M059J (cell line): ENCODE measurements around the gene TUBA8. TPM values are rescaled to one million over a fixed set of nuclear protein-coding genes. Genes with fewer than 3 reads are reported as not detected.
"Not testable (repeated sequence)": the region's sequence is repeated elsewhere in the genome, so short reads cannot be mapped to it uniquely, and the experiment has no call there.

ENCODE experiments used
- DNase-seq: peaks from one replicate; pipeline ENCODE4 v3.0.0-alpha.2; 2012; ENCODE audit warnings: low read depth
- total RNA-seq: library from RNA; depleted of rRNA; stranded (reverse); fragments of >200 nt; shearing (Covaris generic); gene quantifications from 2 replicates; pipeline ENCODE4 v1.2.3, GENCODE V29; 2014; rRNA removed

The TUBA8 gene
- total RNA-seq: 1.3 and 1.7 TPM in 2 replicates

DNA sequence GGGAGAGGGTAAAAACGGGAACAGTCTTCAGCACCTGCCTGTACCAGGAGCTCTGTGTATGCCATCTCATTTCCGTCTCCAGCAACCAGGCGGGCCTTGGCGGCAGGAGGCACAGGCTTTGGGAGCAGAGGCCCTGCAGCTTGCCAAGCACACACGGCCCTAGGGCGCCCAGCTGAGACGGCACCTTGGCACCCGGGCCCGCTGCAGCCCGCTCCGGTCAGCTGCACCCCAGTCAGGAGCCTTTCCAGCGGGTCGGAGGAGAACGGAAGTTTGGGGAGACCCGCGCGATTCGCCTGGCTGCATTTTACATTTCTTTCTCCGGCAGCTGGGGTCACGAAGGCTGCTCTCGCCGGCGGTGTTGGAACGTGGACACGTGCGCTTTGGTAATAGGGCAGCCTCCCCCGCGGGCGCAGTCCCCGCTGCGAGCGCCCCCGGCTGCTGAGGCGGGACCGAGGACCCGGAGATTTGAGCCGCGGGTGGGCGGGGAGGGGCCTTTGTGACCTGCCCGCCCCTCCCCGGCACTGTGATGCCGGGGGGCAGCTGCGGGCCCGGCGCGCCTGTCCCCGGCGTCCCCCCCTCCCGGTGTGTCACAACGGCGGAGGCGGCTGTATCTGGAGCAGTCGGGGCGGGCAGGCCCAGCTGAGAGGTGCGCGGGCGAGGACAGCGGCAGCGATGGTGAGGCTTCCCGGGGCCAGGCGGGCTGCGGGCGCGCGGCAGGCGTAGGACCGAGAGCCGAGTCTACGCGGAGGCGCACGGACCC, at the start of gene TUBA8:
Gene TUBA8 (plus strand): TSS at position 616 of the 760 bp plus-strand sequence. CDS start 57 bp downstream, at position 673.
- DNase-seq: peak; percentile 46

DNA sequence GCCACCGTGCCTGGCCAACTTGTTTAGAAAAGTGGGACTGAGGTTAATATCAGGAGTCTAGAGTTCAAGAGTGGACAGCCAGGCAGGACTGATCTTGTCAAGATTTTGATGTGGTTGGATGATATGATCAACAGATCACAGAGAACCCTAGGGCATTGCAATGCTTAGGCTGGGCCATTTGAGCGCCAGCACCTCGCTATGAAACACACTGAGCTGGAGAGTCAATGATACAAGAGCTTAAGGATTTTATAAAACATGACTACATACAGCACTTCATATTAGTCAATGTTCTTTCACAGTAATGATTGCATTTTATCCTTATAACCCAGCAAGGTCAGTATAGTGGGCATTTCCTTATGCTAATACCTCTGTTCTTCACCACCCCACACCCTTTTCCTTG, 48.2 kb upstream of the TUBA8 start:
- DNase-seq: peak; percentile 65

DNA sequence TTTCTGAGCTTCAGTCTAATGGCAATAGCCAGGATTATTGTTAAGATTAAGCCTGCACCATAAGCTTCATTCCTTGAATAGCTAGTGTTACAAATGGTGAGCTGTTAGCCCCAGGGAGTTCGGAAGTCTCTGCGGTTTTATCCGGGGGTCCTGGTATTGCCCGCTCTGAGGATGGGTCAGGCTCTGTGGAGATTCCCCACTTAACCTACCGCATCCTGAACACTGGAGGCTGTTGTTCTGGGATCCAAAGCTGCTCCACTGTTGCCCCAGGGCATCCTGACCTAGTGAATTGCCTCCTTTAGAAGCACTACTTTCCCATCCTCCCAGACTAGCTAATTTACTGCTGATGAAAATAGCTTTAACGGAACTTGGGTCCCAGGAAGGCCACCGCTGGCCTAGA, 47.3 kb upstream of the TUBA8 start:
- peak; percentile 98 for DNase-seq

DNA sequence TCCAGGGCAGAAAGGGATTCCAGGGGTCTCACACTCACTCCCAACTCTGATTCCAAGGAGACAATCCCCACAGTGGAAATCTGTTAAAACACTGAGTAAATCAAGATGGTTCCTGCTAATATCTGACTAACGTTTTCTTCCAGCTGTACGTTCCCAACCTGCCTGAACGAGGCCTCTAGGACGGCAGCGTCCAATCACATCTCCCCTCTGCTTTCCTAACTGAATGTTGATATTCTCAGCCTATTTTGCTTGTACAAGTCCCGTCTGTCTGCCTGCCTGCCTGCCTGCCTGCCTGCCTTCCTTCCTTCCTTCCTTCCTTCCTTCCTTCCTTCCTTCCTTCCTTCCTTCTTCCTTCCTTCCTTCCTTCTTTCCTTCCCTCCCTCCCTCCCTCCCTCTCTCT, 46.9 kb upstream of the TUBA8 start:
- not testable (repeated sequence) for DNase-seq

DNA sequence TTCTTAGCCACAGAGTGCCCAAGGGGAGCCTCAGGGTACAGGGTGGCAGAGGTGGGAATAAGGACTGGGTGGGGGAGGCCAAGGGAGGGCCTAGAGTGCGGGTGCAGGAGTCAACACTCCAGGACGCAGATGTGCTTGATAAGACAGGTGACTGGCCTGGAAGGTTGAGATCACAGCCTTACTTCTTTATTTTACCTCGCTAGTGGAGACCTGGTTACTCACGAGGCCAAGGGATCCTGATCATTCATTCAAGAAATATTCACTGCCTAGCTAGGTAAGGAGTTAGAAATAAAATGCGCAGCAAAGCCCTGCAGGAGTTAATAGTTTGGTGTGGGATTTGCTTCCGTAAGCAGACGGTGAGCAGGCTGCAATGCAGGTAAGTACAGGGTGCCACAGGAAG, 46.0 kb upstream of the TUBA8 start:
- no peak for DNase-seq

DNA sequence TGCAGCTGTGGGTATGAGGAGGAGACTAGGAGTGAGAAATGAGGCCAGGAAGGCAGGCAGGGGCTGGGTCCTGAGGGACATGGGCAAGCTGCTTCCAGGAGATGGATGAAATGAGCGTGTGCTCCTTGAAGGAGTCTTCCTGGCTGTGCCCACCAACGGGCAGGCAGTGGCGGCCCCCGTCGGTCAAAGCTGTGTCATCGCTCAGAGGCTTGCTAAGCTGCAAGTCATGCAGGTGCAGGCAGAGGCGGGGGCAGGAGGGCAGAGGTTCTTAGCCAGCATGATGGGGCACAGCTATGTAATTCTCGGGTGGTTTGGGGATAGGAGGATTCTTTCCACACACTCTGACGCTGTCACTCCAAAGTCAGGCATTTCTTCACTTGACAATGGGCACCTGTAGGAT, 45.4 kb upstream of the TUBA8 start:
- DNase-seq: peak; percentile 46

DNA sequence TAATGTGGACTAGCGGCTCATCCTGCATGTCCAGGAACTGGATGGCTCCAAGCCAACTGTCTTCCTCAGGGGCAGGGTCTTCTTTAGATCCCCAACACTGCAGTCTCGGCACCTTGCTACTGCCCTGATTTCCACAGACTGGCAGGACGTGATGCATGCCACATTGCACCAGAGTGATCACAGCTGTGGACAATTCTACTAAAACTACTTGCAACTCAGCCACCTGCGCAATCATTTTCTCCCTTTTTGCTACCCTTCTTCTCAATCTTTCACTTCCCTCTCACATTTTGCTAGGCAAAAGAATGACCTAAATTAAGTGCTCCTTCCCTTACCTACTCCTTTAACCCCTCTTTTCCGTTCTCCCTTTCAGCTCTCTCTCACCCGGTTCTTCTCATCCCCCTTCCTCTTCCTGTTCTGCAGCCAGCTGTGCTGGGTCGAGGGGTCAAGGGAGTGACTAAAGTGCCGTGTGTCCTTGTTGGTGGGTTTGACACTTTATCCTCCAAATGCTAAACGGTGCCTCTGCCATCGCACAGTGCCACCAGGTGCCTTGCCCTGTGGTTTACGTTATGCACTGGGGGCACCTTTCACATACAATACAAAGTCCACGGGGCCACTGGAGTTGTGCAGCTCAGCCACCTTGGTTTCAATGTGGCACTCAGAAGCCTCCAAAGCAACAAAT, 44.3 kb upstream of the TUBA8 start:
- no peak for DNase-seq

DNA sequence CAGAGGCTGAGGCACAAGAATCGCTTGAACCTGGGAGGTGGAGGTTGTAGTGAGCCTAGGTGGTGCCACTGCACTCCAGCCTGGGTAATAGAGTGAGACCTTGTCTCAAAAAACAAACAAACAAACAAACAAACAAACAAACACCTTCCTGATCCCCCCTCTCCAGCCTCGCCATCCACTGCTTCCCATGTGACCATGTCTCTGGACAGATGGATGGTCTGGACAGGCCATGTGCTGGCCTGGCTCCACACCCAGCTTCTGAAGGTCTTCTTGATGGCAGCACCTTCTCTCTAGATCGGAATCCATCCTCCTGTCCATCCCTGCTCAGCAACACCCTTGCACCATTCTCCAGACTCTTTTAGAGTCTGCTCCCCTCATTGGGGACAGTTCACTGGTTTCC, 43.5 kb upstream of the TUBA8 start:
- DNase-seq: no peak

DNA sequence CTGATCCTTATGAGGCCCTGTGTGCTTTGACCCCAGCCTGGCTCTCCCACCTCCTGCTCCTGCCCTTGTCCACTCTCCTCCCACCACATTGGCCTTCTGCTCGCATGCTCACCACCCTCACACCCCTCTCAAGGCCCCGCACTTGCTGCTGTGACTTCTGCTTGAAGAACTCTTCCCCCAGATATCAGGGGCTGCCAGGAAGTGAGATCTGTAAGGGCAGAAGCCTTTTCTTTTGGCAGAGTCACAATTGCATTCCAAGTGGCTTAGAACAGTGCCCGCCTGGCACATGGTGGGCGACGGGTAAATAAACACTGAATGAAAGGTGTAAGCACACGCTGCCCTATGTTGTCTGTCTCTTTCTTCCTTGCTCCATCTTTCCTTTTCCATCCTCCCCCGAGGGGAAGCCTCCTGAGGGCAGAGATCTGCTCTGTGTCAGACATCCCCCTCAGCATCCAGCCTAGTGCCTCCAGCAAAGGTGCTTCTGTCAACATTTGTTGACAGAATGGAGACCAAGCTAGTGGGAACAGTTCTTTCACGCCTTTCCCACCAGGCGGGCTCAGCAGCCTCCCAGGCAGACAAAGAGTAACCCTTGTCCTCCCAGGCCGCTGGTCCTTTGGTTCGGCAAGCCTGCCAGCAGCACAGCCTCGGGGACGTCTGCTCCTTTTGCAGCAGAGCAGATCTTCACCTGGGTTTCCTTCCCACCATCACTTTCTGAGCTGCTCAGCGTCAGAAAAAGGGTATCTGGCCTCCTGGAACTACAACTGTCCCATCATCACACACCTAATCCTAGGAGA, 42.9 kb upstream of the TUBA8 start:
- DNase-seq: no peak

DNA sequence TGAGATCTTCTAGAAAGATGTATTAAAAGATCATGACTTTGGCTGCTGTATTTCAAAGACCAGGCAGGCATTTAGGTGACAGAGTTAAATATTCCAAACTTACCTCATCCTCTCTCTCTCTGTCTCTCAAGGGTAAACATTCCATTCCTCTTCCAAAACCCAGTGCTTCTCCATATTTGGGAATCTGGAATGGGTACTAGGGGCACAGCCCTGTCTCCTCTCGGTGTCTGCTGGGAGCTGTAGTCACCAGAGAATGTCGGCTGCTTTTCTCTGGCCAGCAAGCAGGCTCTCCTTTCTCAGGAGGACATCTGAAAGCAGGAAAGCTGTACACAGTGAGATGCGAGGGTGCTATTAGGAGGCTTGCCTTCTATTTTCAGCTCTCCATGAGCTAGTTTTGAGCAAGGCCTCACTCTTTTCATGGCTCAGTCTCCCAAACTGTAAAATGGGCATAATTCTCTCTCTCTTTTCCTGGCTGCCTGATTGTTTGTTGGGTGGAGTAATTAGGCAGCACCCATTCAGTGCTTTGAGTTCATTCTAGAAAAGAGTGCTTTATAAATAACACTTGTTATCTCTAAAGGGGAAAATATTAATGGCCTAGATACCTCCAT, 42.1 kb upstream of the TUBA8 start:
- DNase-seq: peak; percentile 48

DNA sequence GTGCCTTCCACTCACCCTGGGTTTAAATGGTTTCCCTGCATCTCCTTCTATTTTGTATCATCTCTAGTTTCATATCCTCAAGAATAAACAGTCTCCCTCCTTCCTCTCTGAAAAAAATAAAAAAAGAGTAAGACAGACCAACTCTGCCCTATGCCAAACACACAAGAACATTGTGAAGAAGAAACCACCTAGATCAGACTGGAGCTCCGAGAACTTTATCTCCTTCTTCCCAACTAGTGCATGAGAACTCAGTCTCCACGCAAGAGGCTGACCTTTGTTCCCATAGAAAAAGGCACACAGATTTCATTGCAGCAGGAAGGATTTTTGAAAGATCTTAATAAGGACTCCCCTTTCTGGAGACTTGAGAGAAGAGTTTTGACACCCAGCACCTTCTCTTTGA, 41.6 kb upstream of the TUBA8 start:
- DNase-seq: no peak

DNA sequence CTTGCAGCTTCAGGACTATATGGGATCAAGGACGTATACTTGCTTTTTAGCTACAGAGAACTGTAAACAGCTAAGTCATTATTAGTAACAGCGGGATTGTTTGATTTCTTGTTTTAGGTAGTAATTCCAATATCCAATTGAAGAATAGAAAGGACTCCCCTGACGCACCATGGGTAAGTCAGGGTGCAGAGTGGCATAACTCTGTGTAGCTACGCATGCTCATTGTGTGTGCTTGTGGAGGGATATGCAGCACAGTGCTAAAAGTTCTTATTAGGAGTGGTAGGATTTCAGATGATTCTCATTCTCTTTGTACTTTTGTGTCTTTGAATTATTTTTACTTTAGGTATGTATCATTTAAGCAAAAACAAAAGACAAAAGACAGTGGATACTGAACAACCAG, 40.6 kb upstream of the TUBA8 start:
- no peak for DNase-seq

DNA sequence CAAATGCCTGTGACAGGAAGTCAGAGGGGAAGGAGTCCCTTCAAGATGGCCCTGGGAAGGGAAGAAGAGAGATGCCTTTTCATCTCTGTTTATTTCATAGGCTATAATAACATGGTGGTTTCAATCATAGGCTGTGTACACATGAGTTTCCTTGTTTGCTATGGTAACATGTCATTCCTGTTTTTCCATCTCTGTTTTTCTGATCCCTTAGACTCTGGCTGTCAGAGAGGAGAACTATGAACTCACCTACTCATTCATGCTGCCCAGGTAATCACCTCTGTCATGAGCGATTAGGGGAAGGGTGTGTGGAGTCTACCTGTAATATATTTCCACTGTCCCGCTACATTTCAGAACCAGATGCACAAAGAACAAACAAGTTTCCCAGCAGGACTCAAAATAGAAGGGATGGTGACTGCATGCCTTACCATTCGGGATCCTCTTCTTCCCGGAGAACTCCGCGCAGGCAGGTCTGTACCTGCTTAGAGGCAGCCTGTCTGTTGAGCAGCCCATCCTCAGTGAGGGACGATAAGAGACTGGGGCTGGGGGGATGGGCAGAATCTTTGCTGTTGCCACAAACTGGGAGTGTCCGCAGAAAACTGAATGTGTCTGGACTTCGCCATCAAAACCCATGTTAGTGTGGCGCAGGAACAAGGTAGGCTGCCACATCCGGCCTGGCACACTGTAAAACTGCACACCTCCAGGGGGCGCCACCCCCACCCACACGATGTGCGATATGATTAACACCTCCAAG, 39.9 kb upstream of the TUBA8 start:
- DNase-seq: no peak

DNA sequence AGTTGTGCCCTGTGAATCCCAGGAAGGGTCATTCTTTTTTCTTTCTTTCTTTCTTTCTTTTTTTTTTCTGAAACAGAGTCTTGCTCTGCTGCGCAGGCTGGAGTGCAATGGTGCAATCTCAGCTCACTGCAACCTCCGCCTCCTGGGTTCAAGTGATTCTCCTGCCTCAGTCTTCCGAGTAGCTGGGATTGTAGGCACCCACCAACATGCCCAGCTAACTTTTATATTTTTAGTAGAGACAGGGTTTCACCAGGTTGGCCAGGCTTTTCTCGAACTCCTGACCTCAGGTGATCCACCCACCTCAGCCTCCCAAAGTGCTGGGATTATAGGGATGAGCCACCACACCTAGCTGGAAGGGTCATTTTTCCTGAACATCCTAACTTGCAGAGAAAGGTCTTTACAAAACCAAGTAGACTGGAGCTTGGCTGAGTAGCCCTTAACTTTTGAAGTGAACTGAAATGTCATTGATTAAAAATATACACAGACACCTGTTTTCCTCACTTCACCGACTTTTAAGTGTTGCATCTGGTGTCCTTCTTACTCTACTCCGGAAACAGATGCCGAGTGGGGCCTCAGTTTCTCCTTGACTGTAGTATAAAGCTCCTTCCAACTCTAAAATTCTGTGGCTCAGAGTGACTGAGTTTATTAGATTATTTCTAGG, 39.2 kb upstream of the TUBA8 start:
- DNase-seq: not testable (repeated sequence)

DNA sequence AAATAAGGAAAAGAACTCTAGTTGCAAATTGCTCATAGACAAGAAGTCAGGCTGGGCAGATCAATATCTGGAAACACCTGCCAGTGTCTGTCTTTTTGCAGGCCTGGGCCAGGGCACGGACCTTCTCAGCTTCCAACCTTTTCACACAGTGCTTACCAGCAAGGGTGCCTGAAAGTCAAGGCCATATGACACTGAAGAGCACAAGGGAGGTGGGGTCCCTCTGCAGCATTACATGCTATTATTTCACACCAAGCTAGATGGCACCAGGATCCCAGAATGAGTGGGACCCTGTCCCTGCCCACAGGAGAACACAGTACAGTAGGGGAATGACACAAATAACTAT, 38.7 kb upstream of the TUBA8 start:
- DNase-seq: no peak

DNA sequence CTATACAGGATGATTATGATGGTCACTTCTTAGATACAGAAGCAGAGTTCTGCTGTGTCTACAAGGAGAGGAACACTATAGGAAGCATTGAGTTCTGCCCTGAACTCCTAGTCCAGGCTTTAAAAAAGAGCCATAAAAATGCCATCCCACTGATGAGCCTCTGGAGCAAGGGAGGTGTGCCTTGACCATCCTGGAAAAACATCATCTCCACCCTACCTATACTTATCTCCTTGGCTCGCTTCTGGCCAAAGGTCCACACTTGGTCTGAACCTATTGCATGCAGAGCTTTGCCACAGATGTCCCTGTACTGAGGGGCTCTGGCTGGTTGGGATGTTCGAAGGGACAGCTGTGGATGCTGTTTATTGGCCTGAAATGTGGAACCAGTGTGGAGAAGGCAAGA, 37.1 kb upstream of the TUBA8 start:
- DNase-seq: no peak

DNA sequence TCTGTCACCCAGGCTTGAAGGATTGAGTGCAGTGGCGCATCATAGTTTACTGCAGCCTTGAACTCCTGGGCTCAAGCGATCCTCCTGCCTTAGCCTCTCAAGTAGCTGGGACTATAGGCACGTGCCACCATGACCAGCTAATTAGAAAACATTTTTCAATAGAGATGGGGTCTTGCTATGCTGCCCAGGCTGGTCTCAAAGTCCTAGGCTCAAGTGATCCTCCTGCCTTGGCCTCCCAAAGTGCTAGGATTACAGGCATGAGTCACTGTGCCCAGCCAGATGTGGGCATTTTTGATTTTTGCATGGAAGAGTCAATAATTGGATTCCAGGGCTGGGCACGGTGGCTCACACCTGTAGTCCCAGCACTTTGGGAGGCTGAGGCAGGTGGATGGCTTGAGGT, 36.7 kb upstream of the TUBA8 start:
- not testable (repeated sequence) for DNase-seq

DNA sequence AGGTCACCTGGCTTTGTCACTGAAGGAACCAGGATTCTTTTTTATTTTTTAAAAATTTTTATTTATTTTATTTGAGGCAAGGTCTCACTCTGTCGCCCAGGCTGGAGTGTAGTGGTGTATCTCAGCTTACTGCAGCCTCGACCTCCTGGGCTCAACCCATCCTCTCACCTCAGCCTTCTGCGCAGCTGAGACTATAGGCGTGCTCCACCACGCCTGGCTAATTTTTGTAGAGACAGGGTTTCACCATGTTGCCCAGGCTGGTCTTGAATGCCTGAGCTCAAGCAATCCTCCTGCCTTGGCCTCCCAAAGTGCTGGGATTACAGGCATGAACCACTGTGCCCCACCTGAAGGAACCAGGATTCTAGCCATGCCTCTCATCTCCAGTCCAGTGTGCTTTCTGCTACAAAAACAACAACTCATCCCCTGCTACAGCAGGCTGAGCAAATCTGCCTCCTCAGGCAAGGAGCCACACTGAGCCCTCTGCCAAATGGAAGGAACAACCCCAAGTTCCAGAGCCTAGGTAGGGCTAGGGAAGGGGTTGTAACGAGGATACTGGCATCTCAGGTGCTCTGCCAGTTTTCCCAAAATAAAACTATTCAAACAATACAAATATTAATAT, 35.4 kb upstream of the TUBA8 start:
- no peak for DNase-seq

DNA sequence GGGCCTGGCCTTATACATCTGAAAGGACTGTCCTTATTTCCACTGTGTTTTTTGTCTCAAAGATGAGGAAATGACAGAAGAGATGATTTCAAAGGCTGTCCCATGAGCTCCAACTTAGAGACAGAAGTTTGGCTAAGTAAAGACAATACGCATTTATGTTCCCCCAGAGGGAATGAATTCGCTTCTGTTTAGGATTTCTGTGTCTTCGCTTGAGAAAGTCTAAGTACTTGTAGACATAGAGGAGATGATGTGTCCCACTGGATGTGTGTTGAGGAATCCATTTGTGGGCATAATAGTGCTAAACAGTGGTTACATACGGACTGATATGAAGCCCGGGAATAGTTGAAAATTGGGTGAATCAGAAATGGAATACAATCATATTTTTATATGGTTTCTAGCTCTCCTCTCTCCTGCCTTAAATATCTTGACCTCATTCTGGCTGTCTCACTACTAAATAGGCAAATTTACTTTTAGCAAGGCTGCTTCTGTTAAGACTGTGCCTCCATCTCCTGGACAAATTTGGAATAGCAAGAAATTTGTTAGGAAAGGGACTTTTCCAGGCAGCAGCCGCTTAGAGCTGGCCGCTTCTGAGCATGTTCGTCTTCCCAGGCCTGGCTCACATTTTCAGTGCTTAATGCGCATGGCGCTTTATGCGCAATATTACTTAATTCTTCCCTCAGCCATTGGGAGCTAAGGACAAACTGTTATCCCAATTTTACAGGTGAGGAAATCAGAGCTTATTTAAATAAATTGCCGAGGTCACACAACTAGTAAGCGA, 34.7 kb upstream of the TUBA8 start:
- DNase-seq: peak; percentile 83
